ENCODE results near the gene MBOAT7. TPM values are rescaled to one million over a fixed set of nuclear protein-coding genes. Genes with fewer than 3 reads are reported as not detected.
A peak's percentile ranks its signal among the peaks of the same experiment; 100 is the strongest.
"Not testable (repeated sequence)": the region's sequence is repeated elsewhere in the genome, so short reads cannot be mapped to it uniquely, and the experiment has no call there.

The MBOAT7 gene
- total RNA-seq, 1 donor from 2014 or later: 57.9 TPM

GRCh38 chr19:54183431-54183830 is 5.9 kb downstream of the MBOAT7 start:
- DNase-seq: no peak
- intact Hi-C loops (cut with DNase I): no loop called here
- no peak for TF ChIP-seq CTCF (IDR thresholded peaks at IDR 0.05)
- Histone ChIP-seq H3K27me3 (no peaks in the 10 kb centered on the region), H3K4me1 (peaks cover 5% of the 10 kb centered on the region), H3K36me3 (peaks cover 11% of the 10 kb centered on the region), H3K4me3 (no peak overlapping the region), H3K9me3 (no peaks in the 10 kb centered on the region), H3K27ac (no peak overlapping the region)
- ATAC-seq: no peak

- DNase-seq; ATAC-seq; H3K4me1 ChIP-seq; H3K27ac ChIP-seq; H3K36me3 ChIP-seq; H3K27me3 ChIP-seq; H3K9me3 ChIP-seq; H3K4me3 ChIP-seq; intact Hi-C loops (cut with DNase I): not testable (repeated sequence)
These were observed 7.5 kb downstream of the MBOAT7 start for GRCh38 chr19:54181894-54182293.

- Histone ChIP-seq H3K36me3 (peaks cover 6% of the 10 kb centered on the region), H3K4me1 (no peaks in the 10 kb centered on the region), H3K9me3 (no peaks in the 10 kb centered on the region), H3K4me3 (no peak overlapping the region), H3K27me3 (no peaks in the 10 kb centered on the region), H3K27ac (no peak overlapping the region)
- ATAC-seq (no peak), DNase-seq (no peak)
- intact Hi-C loops (cut with DNase I): no loop called here
- no peak for TF ChIP-seq CTCF (IDR thresholded peaks at IDR 0.05)
These were observed 8.7 kb downstream of the MBOAT7 start for GRCh38 chr19:54180691-54181091.

- no peaks in the 10 kb centered on the region for H3K27me3 ChIP-seq
- no peaks in the 10 kb centered on the region for H3K4me1 ChIP-seq
- no peak overlapping the region for H3K4me3 ChIP-seq
- H3K36me3 ChIP-seq: peaks cover 6% of the 10 kb centered on the region
- no peak for TF ChIP-seq CTCF (IDR thresholded peaks at IDR 0.05)
- no peak overlapping the region for H3K27ac ChIP-seq
- ATAC-seq (peak; percentile 28), DNase-seq (no peak)
- intact Hi-C loops (cut with DNase I): no loop called here
- H3K9me3 ChIP-seq: no peaks in the 10 kb centered on the region
These were observed 9.4 kb downstream of the MBOAT7 start for GRCh38 chr19:54179921-54180461.

- Histone ChIP-seq H3K4me1 (no peaks in the 10 kb centered on the region), H3K4me3 (no peak overlapping the region), H3K9me3 (no peaks in the 10 kb centered on the region), H3K27ac (no peak overlapping the region), H3K27me3 (no peaks in the 10 kb centered on the region), H3K36me3 (peaks cover 6% of the 10 kb centered on the region)
- ATAC-seq (no peak), DNase-seq (no peak)
- intact Hi-C loops (cut with DNase I): no loop called here
- no peak for TF ChIP-seq CTCF (IDR thresholded peaks at IDR 0.05)
These were observed 10.0 kb downstream of the MBOAT7 start for GRCh38 chr19:54179262-54179852.

- intact Hi-C loops (cut with DNase I): no loop called here
- Histone ChIP-seq H3K36me3 (peaks cover 5% of the 10 kb centered on the region), H3K27me3 (no peaks in the 10 kb centered on the region), H3K27ac (no peak overlapping the region), H3K9me3 (no peaks in the 10 kb centered on the region), H3K4me1 (no peaks in the 10 kb centered on the region), H3K4me3 (no peak overlapping the region)
- no peak for TF ChIP-seq CTCF (IDR thresholded peaks at IDR 0.05)
- DNase-seq (no peak), ATAC-seq (peak; percentile 80)
These were observed 10.7 kb downstream of the MBOAT7 start for GRCh38 chr19:54178581-54179261.
